OCI-LY7 (cell line): Measurements from ENCODE around the gene ZNF423.

Experiments
- EZH2phosphoT487 ChIP-seq: fragments of 200-600 bp; sonication (generic); IDR thresholded peaks from 2 replicates; pipeline ENCODE4 v1.6.1; 2018; ENCODE audit warnings: low read depth, borderline replicate concordance, mild to moderate bottlenecking, mixed run types, antibody characterized with exemption, low read length, moderate library complexity, mixed read lengths
- TF ChIP-seq, protein P1 (sequence below): fragments of 200-600 bp; sonication (generic); conservative IDR thresholded peaks from 2 replicates; pipeline ENCODE4 v1.5.1; 2014; ENCODE audit warnings: mild to moderate bottlenecking, antibody characterized with exemption, low read length, moderate library complexity, mixed read lengths

DNA sequence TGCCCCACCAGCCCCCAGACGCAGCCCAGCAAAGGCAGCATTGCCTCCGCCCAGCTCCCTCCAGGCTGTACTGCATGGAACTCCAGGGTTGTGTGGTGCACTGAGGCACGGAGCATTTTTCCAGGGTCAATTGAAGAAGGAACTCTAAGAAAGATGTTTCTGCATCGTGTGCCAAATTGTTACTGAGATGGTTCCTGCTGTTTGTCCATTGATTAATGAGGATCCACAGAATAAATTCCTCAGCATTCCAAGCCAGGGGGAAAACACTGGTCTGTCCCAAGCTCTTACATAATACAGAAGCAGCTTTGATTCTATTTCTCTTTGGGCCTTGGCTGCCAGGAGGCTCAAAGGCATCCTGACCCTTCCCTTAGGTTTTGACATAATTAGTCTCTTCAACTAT, 80.9 kb downstream of the ZNF423 start:
- TF ChIP-seq, protein P1, sequence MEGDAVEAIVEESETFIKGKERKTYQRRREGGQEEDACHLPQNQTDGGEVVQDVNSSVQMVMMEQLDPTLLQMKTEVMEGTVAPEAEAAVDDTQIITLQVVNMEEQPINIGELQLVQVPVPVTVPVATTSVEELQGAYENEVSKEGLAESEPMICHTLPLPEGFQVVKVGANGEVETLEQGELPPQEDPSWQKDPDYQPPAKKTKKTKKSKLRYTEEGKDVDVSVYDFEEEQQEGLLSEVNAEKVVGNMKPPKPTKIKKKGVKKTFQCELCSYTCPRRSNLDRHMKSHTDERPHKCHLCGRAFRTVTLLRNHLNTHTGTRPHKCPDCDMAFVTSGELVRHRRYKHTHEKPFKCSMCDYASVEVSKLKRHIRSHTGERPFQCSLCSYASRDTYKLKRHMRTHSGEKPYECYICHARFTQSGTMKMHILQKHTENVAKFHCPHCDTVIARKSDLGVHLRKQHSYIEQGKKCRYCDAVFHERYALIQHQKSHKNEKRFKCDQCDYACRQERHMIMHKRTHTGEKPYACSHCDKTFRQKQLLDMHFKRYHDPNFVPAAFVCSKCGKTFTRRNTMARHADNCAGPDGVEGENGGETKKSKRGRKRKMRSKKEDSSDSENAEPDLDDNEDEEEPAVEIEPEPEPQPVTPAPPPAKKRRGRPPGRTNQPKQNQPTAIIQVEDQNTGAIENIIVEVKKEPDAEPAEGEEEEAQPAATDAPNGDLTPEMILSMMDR, result no peak
- TF ChIP-seq EZH2phosphoT487, result no peak
